ENCODE data around the gene HDDC3. TPM values are rescaled to one million over a fixed set of nuclear protein-coding genes. Genes with fewer than 3 reads are reported as not detected.

The HDDC3 gene
- total RNA-seq, 1 experiment from 2014 or later = 21.6 TPM

DNA sequence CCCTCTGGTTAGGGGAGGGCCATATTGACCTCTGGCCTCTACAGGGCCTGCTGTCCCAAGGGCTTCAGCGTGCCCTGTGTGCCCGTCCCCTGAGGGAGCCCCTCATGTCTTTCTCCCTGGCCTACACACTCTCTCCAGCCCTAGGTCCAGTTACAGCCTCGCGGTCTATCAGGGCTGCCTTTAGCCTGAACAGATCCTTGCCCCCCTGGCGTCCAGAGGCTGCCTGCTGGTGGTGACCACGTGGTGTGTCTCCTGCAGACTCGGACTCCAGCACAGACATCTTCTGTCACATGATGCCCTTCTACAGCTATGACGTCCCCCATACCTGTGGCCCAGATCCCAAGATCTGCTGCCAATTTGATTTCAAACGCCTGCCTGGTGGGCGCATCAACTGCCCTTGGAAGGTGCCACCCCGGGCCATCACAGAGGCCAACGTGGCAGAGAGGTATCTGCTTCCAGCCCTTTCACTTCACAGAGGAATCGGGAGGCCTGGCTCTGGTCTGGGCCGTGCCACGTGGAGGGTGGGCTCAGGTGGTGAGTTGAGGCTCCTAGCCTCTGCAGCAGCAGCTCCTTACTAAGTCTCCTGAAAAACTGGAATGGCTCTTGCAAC lies 25.2 kb downstream of the HDDC3 start:
- Mint-ChIP-seq H3K27ac (ENCODE audit: unreplicated experiment) (no peak overlapping the region), H3K4me3 (ENCODE audit: unreplicated experiment) (no peak overlapping the region), H3K4me1 (ENCODE audit: low read depth, unreplicated experiment) (no peaks in the 10 kb centered on the region), H3K36me3 (ENCODE audit: insufficient read depth, unreplicated experiment) (peaks cover 11% of the 10 kb centered on the region), H3K9me3 (ENCODE audit: unreplicated experiment) (no peaks in the 10 kb centered on the region), H3K27me3 (ENCODE audit: insufficient read depth, unreplicated experiment) (no peaks in the 10 kb centered on the region)
- 0 out of 2 replicates have a peak, but pooled peaks cover 4% of the 10 kb centered on the region for H3K4me1 ChIP-seq
- H3K36me3 ChIP-seq (ENCODE audit: control insufficient read depth, insufficient read depth, low read length) = no peaks in the 10 kb centered on the region; the same call in 1 of the 2 replicates
- CTCF ChIA-PET = no interaction called here
- no peaks in the 10 kb centered on the region for H3K9me3 ChIP-seq
- no peak overlapping the region for H3K4me3 ChIP-seq (ENCODE audit: low read depth, low read length)
- H3K27me3 ChIP-seq (replicated peaks; ENCODE audit: control insufficient read depth, insufficient read depth, low read length) = no peaks in the 10 kb centered on the region
- intact Hi-C loops (cut with micrococcal nuclease; ENCODE audit: unreplicated experiment) = no loop called here
- TF ChIP-seq, protein P1, sequence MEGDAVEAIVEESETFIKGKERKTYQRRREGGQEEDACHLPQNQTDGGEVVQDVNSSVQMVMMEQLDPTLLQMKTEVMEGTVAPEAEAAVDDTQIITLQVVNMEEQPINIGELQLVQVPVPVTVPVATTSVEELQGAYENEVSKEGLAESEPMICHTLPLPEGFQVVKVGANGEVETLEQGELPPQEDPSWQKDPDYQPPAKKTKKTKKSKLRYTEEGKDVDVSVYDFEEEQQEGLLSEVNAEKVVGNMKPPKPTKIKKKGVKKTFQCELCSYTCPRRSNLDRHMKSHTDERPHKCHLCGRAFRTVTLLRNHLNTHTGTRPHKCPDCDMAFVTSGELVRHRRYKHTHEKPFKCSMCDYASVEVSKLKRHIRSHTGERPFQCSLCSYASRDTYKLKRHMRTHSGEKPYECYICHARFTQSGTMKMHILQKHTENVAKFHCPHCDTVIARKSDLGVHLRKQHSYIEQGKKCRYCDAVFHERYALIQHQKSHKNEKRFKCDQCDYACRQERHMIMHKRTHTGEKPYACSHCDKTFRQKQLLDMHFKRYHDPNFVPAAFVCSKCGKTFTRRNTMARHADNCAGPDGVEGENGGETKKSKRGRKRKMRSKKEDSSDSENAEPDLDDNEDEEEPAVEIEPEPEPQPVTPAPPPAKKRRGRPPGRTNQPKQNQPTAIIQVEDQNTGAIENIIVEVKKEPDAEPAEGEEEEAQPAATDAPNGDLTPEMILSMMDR (IDR thresholded peaks at IDR 0.05; ENCODE audit: insufficient read depth in 1 of 2, low read depth in 1 of 2, low read length in 1 of 2, severe bottlenecking in 1 of 2, unreplicated experiment in 1 of 2) = no peak
- no TSS peak for BruUV-seq (replicated peaks)
- POLR2A ChIA-PET = no interaction called here
- no peak for DNase-seq

GRCh38 chr15:90906181-90906849 lies 26.0 kb downstream of the HDDC3 start:
- H3K36me3 Mint-ChIP-seq (ENCODE audit: insufficient read depth, unreplicated experiment) = peaks cover 11% of the 10 kb centered on the region
- no peaks in the 10 kb centered on the region for H3K9me3 Mint-ChIP-seq (ENCODE audit: unreplicated experiment)
- H3K36me3 ChIP-seq (ENCODE audit: control insufficient read depth, insufficient read depth, low read length) = no peaks in the 10 kb centered on the region; the same call in 1 of the 2 replicates
- no peaks in the 10 kb centered on the region for H3K9me3 ChIP-seq
- no peaks in the 10 kb centered on the region for H3K27me3 Mint-ChIP-seq (ENCODE audit: insufficient read depth, unreplicated experiment)
- H3K27me3 ChIP-seq (replicated peaks; ENCODE audit: control insufficient read depth, insufficient read depth, low read length) = no peaks in the 10 kb centered on the region
- ChIA-PET POLR2A (no interaction called here), CTCF (interaction anchor here (6.0 kb wide), 1 partner anchor 26 kb away, joined by 53 read pairs; the partner anchor contains the start of gene HDDC3)
- intact Hi-C loops (cut with micrococcal nuclease; ENCODE audit: unreplicated experiment) = no loop called here
- no peak overlapping the region for H3K4me3 Mint-ChIP-seq (ENCODE audit: unreplicated experiment)
- no peaks in the 10 kb centered on the region for H3K4me1 Mint-ChIP-seq (ENCODE audit: low read depth, unreplicated experiment)
- no peak overlapping the region for H3K4me3 ChIP-seq (ENCODE audit: low read depth, low read length)
- no peak overlapping the region for H3K27ac Mint-ChIP-seq (ENCODE audit: unreplicated experiment)
- DNase-seq = no peak
- 0 out of 2 replicates have a peak, but pooled peaks cover 7% of the 10 kb centered on the region for H3K4me1 ChIP-seq
- no TSS peak for BruUV-seq (replicated peaks)
- TF ChIP-seq, protein P1 (IDR thresholded peaks at IDR 0.05; ENCODE audit: insufficient read depth in 1 of 2, low read depth in 1 of 2, low read length in 1 of 2, severe bottlenecking in 1 of 2, unreplicated experiment in 1 of 2) = no peak

- intact Hi-C loops (cut with micrococcal nuclease; ENCODE audit: unreplicated experiment) = no loop called here
- ChIA-PET CTCF (interaction anchor here (0.5 to 6.0 kb wide), 2 partner anchors 26 to 207 kb away, joined by 3 to 53 read pairs; partner anchors contain the start of gene HDDC3), POLR2A (interaction anchor here (1.2 kb wide), 1 partner anchor 24 kb away, joined by 3 read pairs; no protein-coding TSS in a partner anchor)
- peaks cover 11% of the 10 kb centered on the region for H3K36me3 Mint-ChIP-seq (ENCODE audit: insufficient read depth, unreplicated experiment)
- Histone ChIP-seq H3K4me1 (0 out of 2 replicates have a peak, but pooled peaks cover 7% of the 10 kb centered on the region), H3K36me3 (ENCODE audit: control insufficient read depth, insufficient read depth, low read length) (no peaks in the 10 kb centered on the region; the same call in 1 of the 2 replicates), H3K4me3 (ENCODE audit: low read depth, low read length) (no peak overlapping the region), H3K9me3 (no peaks in the 10 kb centered on the region), H3K27me3 (replicated peaks; ENCODE audit: control insufficient read depth, insufficient read depth, low read length) (no peaks in the 10 kb centered on the region)
- no peak overlapping the region for H3K27ac Mint-ChIP-seq (ENCODE audit: unreplicated experiment)
- no peaks in the 10 kb centered on the region for H3K27me3 Mint-ChIP-seq (ENCODE audit: insufficient read depth, unreplicated experiment)
- no peaks in the 10 kb centered on the region for H3K9me3 Mint-ChIP-seq (ENCODE audit: unreplicated experiment)
- no peak for DNase-seq
- H3K4me3 Mint-ChIP-seq (ENCODE audit: unreplicated experiment) = no peak overlapping the region
- TF ChIP-seq, protein P1 (IDR thresholded peaks at IDR 0.05; ENCODE audit: insufficient read depth in 1 of 2, low read depth in 1 of 2, low read length in 1 of 2, severe bottlenecking in 1 of 2, unreplicated experiment in 1 of 2) = no peak
- no TSS peak for BruUV-seq (replicated peaks)
- no peaks in the 10 kb centered on the region for H3K4me1 Mint-ChIP-seq (ENCODE audit: low read depth, unreplicated experiment)
Observed at GRCh38 chr15:90905306-90906180, 26.8 kb downstream of the HDDC3 start.
